Glutamatergic neuron (in vitro differentiated cells): ENCODE measurements around the gene IARS1. TPM values are rescaled to one million over a fixed set of nuclear protein-coding genes. Genes with fewer than 3 reads are reported as not detected.

Source experiments
- DNase-seq: peaks from one replicate; pipeline ENCODE4 v3.0.0; 2022
- H3K27ac Mint-ChIP-seq: one replicate; pipeline ENCODE4 v1.8.0; 2020; ENCODE audit warnings: mild to moderate bottlenecking, mixed read lengths, inconsistent platforms; ENCODE audit not compliant: unreplicated experiment
- H3K27me3 Mint-ChIP-seq: one replicate; pipeline ENCODE4 v1.8.0; 2020; ENCODE audit warnings: mild to moderate bottlenecking, moderate library complexity, mixed read lengths, inconsistent platforms; ENCODE audit not compliant: unreplicated experiment
- H3K36me3 Mint-ChIP-seq: one replicate; pipeline ENCODE4 v1.8.0; 2020; ENCODE audit warnings: mild to moderate bottlenecking, mixed read lengths, inconsistent platforms; ENCODE audit not compliant: unreplicated experiment
- H3K4me1 Mint-ChIP-seq: one replicate; pipeline ENCODE4 v1.8.0; 2020; ENCODE audit warnings: mild to moderate bottlenecking, low read depth, mixed read lengths, inconsistent platforms; ENCODE audit not compliant: unreplicated experiment
- H3K4me3 Mint-ChIP-seq: one replicate; pipeline ENCODE4 v1.8.0; 2020; ENCODE audit warnings: mild to moderate bottlenecking, mixed read lengths, inconsistent platforms; ENCODE audit not compliant: unreplicated experiment
- H3K9me3 Mint-ChIP-seq: one replicate; pipeline ENCODE4 v1.8.0; 2020; ENCODE audit warnings: mild to moderate bottlenecking, moderate library complexity, mixed read lengths, inconsistent platforms; ENCODE audit not compliant: unreplicated experiment
- CTCF ChIP-seq: fragments of 200-600 bp; sonication (generic); IDR thresholded peaks from one replicate; pipeline ENCODE4 v1.5.0; 2021; ENCODE audit not compliant: partially characterized antibody, unreplicated experiment
- total RNA-seq: library from RNA; stranded (reverse); fragmentation: NEBNext Ultra II Directional; extraction: Animal tissue kit (Norgen Biotek cat#: 25700); gene quantifications from one replicate; pipeline ENCODE4 v1.2.1, GENCODE V29; 2021; ENCODE audit not compliant: unreplicated experiment

Gene IARS1
- total RNA-seq, 1 donor from 2014 or later, result 160 TPM

DNA sequence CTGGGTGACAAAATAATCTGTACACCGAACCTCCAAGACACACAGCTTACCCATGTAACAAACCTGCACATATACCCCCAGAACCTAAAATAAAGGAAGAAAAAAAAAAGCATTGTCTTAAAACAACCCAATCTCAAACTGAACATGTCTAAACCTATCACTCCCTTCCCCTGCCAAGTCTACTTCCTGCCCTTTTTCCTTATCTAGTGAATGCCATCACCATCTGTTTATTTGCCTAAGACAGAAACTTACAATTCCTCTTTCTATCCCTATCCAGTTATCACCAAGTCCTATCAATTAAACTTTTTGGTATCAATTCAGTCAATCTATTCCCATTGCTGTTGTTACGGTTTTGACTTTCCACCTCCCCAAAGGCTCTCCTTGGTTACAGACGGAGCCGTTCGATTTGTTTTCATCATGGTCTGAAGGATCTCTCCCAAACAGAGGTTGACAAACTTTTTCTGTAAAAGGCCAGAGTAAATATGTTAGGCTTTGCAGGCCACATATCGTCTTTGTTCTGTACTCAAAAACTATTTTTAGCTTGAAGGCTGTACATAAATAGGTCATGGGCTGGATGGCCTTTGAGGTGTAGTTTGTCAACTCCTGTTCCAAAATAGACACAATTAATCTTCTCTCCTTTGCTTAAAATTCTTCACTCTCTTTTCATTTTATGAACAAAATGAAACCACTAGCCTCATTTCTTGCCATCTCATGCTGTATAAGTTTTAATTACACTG, 19.6 kb upstream of the IARS1 start:
- no peak for DNase-seq
- H3K4me3 Mint-ChIP-seq, result no peak overlapping the region
- no peaks in the 10 kb centered on the region for H3K36me3 Mint-ChIP-seq
- H3K4me1 Mint-ChIP-seq, result no peaks in the 10 kb centered on the region
- no peaks in the 10 kb centered on the region for H3K9me3 Mint-ChIP-seq
- H3K27ac Mint-ChIP-seq, result no peak overlapping the region
- TF ChIP-seq CTCF, result no peak
- no peaks in the 10 kb centered on the region for H3K27me3 Mint-ChIP-seq

DNA sequence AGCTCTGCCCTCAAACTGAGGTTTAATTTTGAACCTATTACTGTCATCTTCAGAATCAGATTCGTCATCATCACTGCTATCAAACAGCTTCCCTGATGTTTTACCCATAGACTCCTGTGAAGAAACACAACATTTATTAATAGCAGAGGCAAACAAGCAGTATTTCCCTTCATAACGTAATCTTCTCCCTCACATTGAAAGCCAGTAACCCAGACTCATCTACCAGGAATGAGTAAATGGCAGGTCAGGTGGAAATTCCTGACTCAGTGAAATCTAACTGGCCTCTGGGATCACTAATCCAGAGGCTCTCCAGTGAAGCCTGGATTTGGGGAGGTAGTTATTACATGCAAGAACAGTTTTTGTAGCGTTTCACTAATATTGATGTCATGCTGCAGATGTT, 17.1 kb upstream of the IARS1 start:
- H3K27ac Mint-ChIP-seq, result no peak overlapping the region
- TF ChIP-seq CTCF, result no peak
- no peaks in the 10 kb centered on the region for H3K36me3 Mint-ChIP-seq
- no peak for DNase-seq
- no peaks in the 10 kb centered on the region for H3K4me1 Mint-ChIP-seq
- H3K27me3 Mint-ChIP-seq, result no peaks in the 10 kb centered on the region
- no peak overlapping the region for H3K4me3 Mint-ChIP-seq
- H3K9me3 Mint-ChIP-seq, result no peaks in the 10 kb centered on the region

- no peak for DNase-seq
- TF ChIP-seq CTCF, result no peak
- H3K27me3 Mint-ChIP-seq, result no peaks in the 10 kb centered on the region
- no peaks in the 10 kb centered on the region for H3K4me1 Mint-ChIP-seq
- H3K27ac Mint-ChIP-seq, result no peak overlapping the region
- H3K4me3 Mint-ChIP-seq, result no peak overlapping the region
- no peaks in the 10 kb centered on the region for H3K9me3 Mint-ChIP-seq
- no peaks in the 10 kb centered on the region for H3K36me3 Mint-ChIP-seq
These were observed 15.4 kb upstream of the IARS1 start for GRCh38 chr9:92308893-92309292.

DNA sequence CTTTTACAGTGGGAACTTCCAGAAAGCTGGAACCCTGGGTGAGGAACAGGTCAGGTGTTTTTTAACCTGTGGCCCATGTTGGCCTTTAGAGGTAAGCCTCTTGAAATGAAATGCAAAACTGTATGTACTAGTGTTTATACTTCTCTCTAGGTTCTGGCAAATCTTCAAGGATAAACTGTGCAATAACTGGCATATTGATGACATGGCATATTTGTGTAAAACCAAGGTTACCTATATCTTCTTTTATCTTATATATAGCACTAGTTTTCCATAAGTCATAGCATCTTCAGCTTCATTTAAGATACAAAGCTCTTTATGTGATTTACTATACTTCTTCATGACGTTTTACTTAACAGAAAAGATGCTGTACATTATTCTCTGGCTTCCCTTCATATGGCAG, 7.4 kb upstream of the IARS1 start:
- no peak overlapping the region for H3K27ac Mint-ChIP-seq
- no peaks in the 10 kb centered on the region for H3K9me3 Mint-ChIP-seq
- TF ChIP-seq CTCF, result no peak
- no peaks in the 10 kb centered on the region for H3K27me3 Mint-ChIP-seq
- DNase-seq, result no peak
- H3K4me1 Mint-ChIP-seq, result no peaks in the 10 kb centered on the region
- H3K4me3 Mint-ChIP-seq, result no peak overlapping the region
- no peaks in the 10 kb centered on the region for H3K36me3 Mint-ChIP-seq

DNA sequence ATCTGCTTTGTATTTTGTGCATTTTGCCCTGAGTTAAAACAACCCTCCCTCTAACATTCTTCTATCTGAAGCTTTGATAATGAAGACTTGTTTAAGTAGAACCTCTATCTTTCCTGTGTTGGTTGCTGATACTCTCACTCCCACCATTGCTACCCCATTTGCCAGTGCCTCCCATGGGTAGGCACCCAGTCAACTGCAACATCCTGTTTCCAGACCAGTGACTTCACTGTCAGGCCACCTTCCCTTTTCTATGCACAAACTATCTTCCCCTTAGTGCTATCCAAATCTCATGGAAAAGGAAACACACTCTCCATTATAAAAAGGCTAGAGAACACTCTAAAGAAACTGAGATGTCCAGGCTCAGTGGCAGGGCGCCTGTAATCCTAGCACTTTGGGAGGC, 5.6 kb upstream of the IARS1 start:
- Mint-ChIP-seq H3K4me3 (no peak overlapping the region), H3K36me3 (no peaks in the 10 kb centered on the region), H3K27ac (no peak overlapping the region), H3K27me3 (no peaks in the 10 kb centered on the region), H3K9me3 (no peaks in the 10 kb centered on the region), H3K4me1 (peaks cover 3% of the 10 kb centered on the region)
- no peak for DNase-seq
- no peak for TF ChIP-seq CTCF
